ENCODE results near the gene TSSC4.

Gene TSSC4

GRCh38 chr11:2426826-2427521 is 26.4 kb downstream of the TSSC4 start:
- no peak for TF ChIP-seq CTCF (IDR thresholded peaks at IDR 0.05; ENCODE audit: low read depth, low read length)
- no peaks in the 10 kb centered on the region for H3K9me3 ChIP-seq (ENCODE audit: severe bottlenecking)
- H3K36me3 ChIP-seq = no peaks in the 10 kb centered on the region
- DNase-seq = no peak
- H3K4me3 ChIP-seq (ENCODE audit: low read depth, low read length) = no peak overlapping the region
- peaks cover 54% of the 10 kb centered on the region for H3K27me3 ChIP-seq (ENCODE audit: insufficient read depth, low read depth, severe bottlenecking)
- H3K27ac ChIP-seq = no peak overlapping the region

- H3K27me3 ChIP-seq (ENCODE audit: insufficient read depth, low read depth, severe bottlenecking) = peaks cover 48% of the 10 kb centered on the region
- no peak for TF ChIP-seq CTCF (IDR thresholded peaks at IDR 0.05; ENCODE audit: low read depth, low read length)
Observed at GRCh38 chr11:2427721-2428321, 27.3 kb downstream of the TSSC4 start.

DNA sequence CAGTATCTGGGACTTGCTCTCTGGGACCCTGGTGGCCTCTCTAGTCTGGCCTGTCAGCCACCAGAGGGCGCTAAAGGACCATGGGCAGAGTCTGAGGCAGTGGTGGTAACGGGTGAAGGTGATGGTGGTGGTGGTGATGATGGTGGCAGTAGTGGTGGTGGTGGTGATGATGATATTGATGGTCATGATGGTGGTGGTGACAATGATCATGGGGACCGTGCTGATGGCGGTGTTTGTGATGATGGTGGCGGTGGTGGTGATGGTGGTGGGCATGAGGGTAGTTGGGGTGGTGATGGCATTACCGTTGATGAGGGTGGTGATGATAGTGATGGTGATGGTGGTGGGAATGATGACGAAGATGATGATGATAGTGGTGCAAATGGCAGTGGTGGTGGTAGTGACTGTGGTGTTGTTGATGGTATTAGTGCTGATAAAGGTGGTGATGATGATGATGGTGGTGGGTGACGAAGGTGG is 27.8 kb downstream of the TSSC4 start:
- no peaks in the 10 kb centered on the region for H3K9me3 ChIP-seq (ENCODE audit: severe bottlenecking)
- H3K36me3 ChIP-seq = no peaks in the 10 kb centered on the region
- no peak overlapping the region for H3K4me3 ChIP-seq (ENCODE audit: low read depth, low read length)
- H3K27me3 ChIP-seq (ENCODE audit: insufficient read depth, low read depth, severe bottlenecking) = peaks cover 42% of the 10 kb centered on the region
- TF ChIP-seq CTCF (IDR thresholded peaks at IDR 0.05; ENCODE audit: low read depth, low read length) = peak; percentile 88
- H3K27ac ChIP-seq = no peak overlapping the region
- peak; percentile 76 for DNase-seq

More at GRCh38 chr11:2427721-2428321, 27.3 kb downstream of the TSSC4 start:
- Histone ChIP-seq H3K9me3 (ENCODE audit: severe bottlenecking) (no peaks in the 10 kb centered on the region), H3K36me3 (no peaks in the 10 kb centered on the region), H3K27ac (no peak overlapping the region), H3K4me3 (ENCODE audit: low read depth, low read length) (no peak overlapping the region)
- no peak for DNase-seq

GRCh38 chr11:2431395-2431794 is 30.8 kb downstream of the TSSC4 start:
- H3K36me3 ChIP-seq = no peaks in the 10 kb centered on the region
- no peak overlapping the region for H3K27ac ChIP-seq
- no peak overlapping the region for H3K4me3 ChIP-seq (ENCODE audit: low read depth, low read length)
- no peaks in the 10 kb centered on the region for H3K9me3 ChIP-seq (ENCODE audit: severe bottlenecking)
- DNase-seq = no peak
- TF ChIP-seq CTCF (IDR thresholded peaks at IDR 0.05; ENCODE audit: low read depth, low read length) = no peak
- peaks cover 30% of the 10 kb centered on the region for H3K27me3 ChIP-seq (ENCODE audit: insufficient read depth, low read depth, severe bottlenecking)

GRCh38 chr11:2432171-2432621 is 31.6 kb downstream of the TSSC4 start:
- Histone ChIP-seq H3K9me3 (ENCODE audit: severe bottlenecking) (no peaks in the 10 kb centered on the region), H3K27ac (no peak overlapping the region), H3K4me3 (ENCODE audit: low read depth, low read length) (no peak overlapping the region), H3K27me3 (ENCODE audit: insufficient read depth, low read depth, severe bottlenecking) (peaks cover 30% of the 10 kb centered on the region), H3K36me3 (no peaks in the 10 kb centered on the region)
- no peak for DNase-seq
- TF ChIP-seq CTCF (IDR thresholded peaks at IDR 0.05; ENCODE audit: low read depth, low read length) = no peak

Data from WERI-Rb-1 (cell line).